SK-N-SH (cell line): ENCODE measurements around the gene RAB5B. TPM values are rescaled to one million over a fixed set of nuclear protein-coding genes. Genes with fewer than 3 reads are reported as not detected.

Experiments used
- CTCF ChIA-PET: fragments of 300-600, 350-600 bp; formaldehyde crosslinking; extraction: SDS; loops from one replicate; lab custom pipeline; 2021; lab: Yijun Ruan, JAX
- POLR2A ChIA-PET: fragments of 350-600 bp; sonication (Branson Sonifier 250); formaldehyde crosslinking; extraction: SDS; loops from one replicate; lab custom pipeline; 2020; ENCODE audit warnings: antibody characterized with exemption, inconsistent platforms; lab: Yijun Ruan, JAX
- DNase-seq: peaks from one replicate; pipeline ENCODE4 v3.0.0; 2012
- H2AFZ ChIP-seq: fragments of 200-600 bp; sonication (generic); 2 replicates; pipeline ENCODE4 v1.8.1; 2016; ENCODE audit warnings: antibody characterized with exemption, mild to moderate bottlenecking, low read depth
- H3F3A ChIP-seq: fragments of 200-600 bp; sonication (generic); replicated peaks from 2 replicates; pipeline ENCODE3; 2016; ENCODE audit warnings: antibody characterized with exemption, mild to moderate bottlenecking; ENCODE audit not compliant: insufficient read depth
- H3K27ac ChIP-seq, 2 experiments: fragments of 200-500 bp in 1 of 2; fragments of 200-600 bp in 1 of 2; sonication (Bioruptor generic) in 1 of 2; sonication (generic), shearing (Covaris generic) in 1 of 2; 2 replicates each; pipeline versions ENCODE4 v1.5.1 to v1.6.1; 2014 to 2016; ENCODE audit warnings: low read depth in 2 of 2, inconsistent platforms in 1 of 2, low read length in 1 of 2, mild to moderate bottlenecking in 1 of 2, mixed read lengths in 1 of 2
- H3K27me3 ChIP-seq: fragments of 200-600 bp; sonication (generic), shearing (Covaris generic); 2 replicates; pipeline ENCODE4 v1.6.1; 2016; ENCODE audit warnings: mixed run types; ENCODE audit not compliant: insufficient read depth
- H3K36me3 ChIP-seq, 2 experiments: fragments of 200-500 bp in 1 of 2; fragments of 200-600 bp in 1 of 2; sonication (Bioruptor generic) in 1 of 2; sonication (generic) in 1 of 2; replicated peaks in 1 of 2; 2 replicates each; pipeline versions ENCODE3 to v1.5.1; 2014 to 2016; ENCODE audit warnings: low read length in 1 of 2, mild to moderate bottlenecking in 1 of 2; ENCODE audit not compliant: insufficient read depth in 2 of 2, control insufficient read depth in 1 of 2
- H3K4me1 ChIP-seq, 2 experiments: fragments of 200-500 bp in 1 of 2; fragments of 200-600 bp in 1 of 2; sonication (Bioruptor generic) in 1 of 2; sonication (generic), shearing (Covaris generic) in 1 of 2; 2 replicates each; pipeline versions ENCODE4 v1.5.1 to v1.6.1; 2014 to 2016; ENCODE audit warnings: low read depth in 1 of 2, low read length in 1 of 2, mixed run types in 1 of 2; ENCODE audit not compliant: insufficient read depth in 2 of 2, control insufficient read depth in 1 of 2
- H3K4me2 ChIP-seq: fragments of 200-600 bp; sonication (generic), shearing (Covaris generic); 2 replicates; pipeline ENCODE4 v1.6.1; 2017; ENCODE audit warnings: mixed run types
- H3K4me3 ChIP-seq, 2 experiments: fragments of 200-500 bp in 1 of 2; fragments of 200-600 bp in 1 of 2; sonication (Bioruptor generic) in 1 of 2; sonication (generic), shearing (Covaris generic) in 1 of 2; 2 replicates each; pipeline versions ENCODE4 v1.5.1 to v1.8.1; 2014 to 2016; ENCODE audit warnings: low read depth in 2 of 2, inconsistent platforms in 1 of 2, low read length in 1 of 2, mild to moderate bottlenecking in 1 of 2, mixed read lengths in 1 of 2, moderate library complexity in 1 of 2
- H3K79me2 ChIP-seq: fragments of 200-600 bp; sonication (generic); 2 replicates; pipeline ENCODE4 v1.8.1; 2017; ENCODE audit warnings: mild to moderate bottlenecking; ENCODE audit not compliant: insufficient read depth
- H3K9ac ChIP-seq: fragments of 200-600 bp; sonication (generic); 2 replicates; pipeline ENCODE4 v1.6.1; 2017; ENCODE audit warnings: mixed run types
- H3K9me2 ChIP-seq: fragments of 200-600 bp; sonication (generic); 2 replicates; pipeline ENCODE4 v1.6.1; 2017; ENCODE audit warnings: mixed run types
- H3K9me3 ChIP-seq: fragments of 200-600 bp; sonication (generic); 2 replicates; pipeline ENCODE4 v1.6.1; 2017; ENCODE audit warnings: mixed run types, mild to moderate bottlenecking, moderate library complexity
- H4K20me1 ChIP-seq: fragments of 200-600 bp; sonication (generic); 2 replicates; pipeline ENCODE4 v1.6.1; 2017; ENCODE audit warnings: mild to moderate bottlenecking, mixed run types; ENCODE audit not compliant: insufficient read depth
- CHD2 ChIP-seq: fragments of 150-350 bp; IDR thresholded peaks from 2 replicates; pipeline ENCODE4 v1.6.1; 2018; ENCODE audit warnings: low read length; ENCODE audit not compliant: partially characterized antibody
- ELF1 ChIP-seq: IDR thresholded peaks from 2 replicates; pipeline ENCODE4 v1.4.0; 2012
- FOSL2 ChIP-seq: IDR thresholded peaks from 2 replicates; pipeline ENCODE4 v1.4.0; 2012; ENCODE audit warnings: low read depth, mild to moderate bottlenecking, moderate library complexity, borderline replicate concordance
- FOXM1 ChIP-seq: IDR thresholded peaks from 2 replicates; pipeline ENCODE4 v1.4.0; 2012; ENCODE audit warnings: low read depth, mild to moderate bottlenecking
- MXI1 ChIP-seq: IDR thresholded peaks from 2 replicates; pipeline ENCODE4 v1.6.1; 2012; ENCODE audit warnings: mild to moderate bottlenecking, low read depth, low read length, improper control_type of control experiment
- NRF1 ChIP-seq: IDR thresholded peaks from 2 replicates; pipeline ENCODE4 v1.6.1; 2012; ENCODE audit warnings: low read depth, mild to moderate bottlenecking, low read length
- RCOR1 ChIP-seq: fragments of 150-350 bp; IDR thresholded peaks from 2 replicates; pipeline ENCODE4 v1.6.1; 2017; ENCODE audit warnings: antibody characterized with exemption, low read length
- SIN3A ChIP-seq: IDR thresholded peaks from 2 replicates; pipeline ENCODE4 v1.6.1; 2012; ENCODE audit warnings: low read depth, mild to moderate bottlenecking, low read length, moderate library complexity, borderline replicate concordance
- SMC3 ChIP-seq: IDR thresholded peaks from 2 replicates; pipeline ENCODE4 v1.6.1; 2012; ENCODE audit warnings: low read depth, low read length, improper control_type of control experiment
- TCF12 ChIP-seq: IDR thresholded peaks from 2 replicates; pipeline ENCODE4 v1.4.0; 2012
- WGBS: methylation state at CpG from one replicate; pipeline ENCODE4 v1.1.6; 2017; ENCODE audit warnings: low lambda C conversion rate; 5-methylcytosine and 5-hydroxymethylcytosine counted together
- polyA plus RNA-seq, 3 experiments: library from polyadenylated mRNA; depleted of rRNA; stranded (reverse); fragments of >200 nt; gene quantifications; 2 replicates each; pipeline ENCODE4 v1.2.3, GENCODE V29; 2012
- TF ChIP-seq, protein P1 (sequence below): IDR thresholded peaks from 2 replicates; pipeline ENCODE4 v1.4.0; 2012; ENCODE audit warnings: low read depth
- TF ChIP-seq, protein P2 (sequence below): IDR thresholded peaks from 2 replicates; pipeline ENCODE4 v1.4.0; 2012; ENCODE audit warnings: low read depth, borderline replicate concordance
- TF ChIP-seq, protein P3 (sequence below): IDR thresholded peaks from 2 replicates; pipeline ENCODE4 v1.6.1; 2012; ENCODE audit warnings: mild to moderate bottlenecking, low read depth, low read length, moderate library complexity
- TF ChIP-seq, protein P4 (sequence below): fragments of 150-350 bp; IDR thresholded peaks from 2 replicates; pipeline ENCODE4 v1.6.1; 2016; ENCODE audit warnings: mild to moderate bottlenecking, low read depth, low read length
- TF ChIP-seq, protein P5 (sequence below): IDR thresholded peaks from 2 replicates; pipeline ENCODE4 v1.4.0; 2012; ENCODE audit warnings: low read depth, borderline replicate concordance

Gene RAB5B
- polyA plus RNA-seq, 1 of the 3 experiments (the other 2 are of a cell fraction): 54.0 TPM

DNA sequence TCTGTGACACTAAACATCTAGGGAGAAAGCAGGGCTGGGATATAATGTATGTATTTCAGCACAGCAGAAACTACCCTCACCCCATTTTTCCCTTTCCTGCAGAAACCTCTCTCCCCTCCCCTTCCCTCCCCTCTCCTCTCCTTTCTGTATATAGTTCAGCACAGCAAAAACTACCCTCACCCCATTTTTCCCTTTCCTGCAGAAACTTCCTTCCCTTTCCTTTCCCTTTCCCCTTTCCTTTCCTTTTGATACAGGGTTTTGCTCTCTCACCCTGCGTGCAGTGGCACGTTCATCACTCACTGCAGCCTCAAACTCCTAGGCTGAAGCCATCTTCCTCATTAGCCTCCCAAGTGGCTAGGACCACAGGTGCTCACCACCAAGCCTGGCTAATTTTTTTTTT lies 10.1 kb upstream of the RAB5B start:
- TF ChIP-seq RCOR1: no peak
- TF ChIP-seq CHD2: no peak
- TF ChIP-seq, protein P1, sequence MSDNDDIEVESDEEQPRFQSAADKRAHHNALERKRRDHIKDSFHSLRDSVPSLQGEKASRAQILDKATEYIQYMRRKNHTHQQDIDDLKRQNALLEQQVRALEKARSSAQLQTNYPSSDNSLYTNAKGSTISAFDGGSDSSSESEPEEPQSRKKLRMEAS: no peak
- no peak for TF ChIP-seq TCF12
- TF ChIP-seq, protein P2, sequence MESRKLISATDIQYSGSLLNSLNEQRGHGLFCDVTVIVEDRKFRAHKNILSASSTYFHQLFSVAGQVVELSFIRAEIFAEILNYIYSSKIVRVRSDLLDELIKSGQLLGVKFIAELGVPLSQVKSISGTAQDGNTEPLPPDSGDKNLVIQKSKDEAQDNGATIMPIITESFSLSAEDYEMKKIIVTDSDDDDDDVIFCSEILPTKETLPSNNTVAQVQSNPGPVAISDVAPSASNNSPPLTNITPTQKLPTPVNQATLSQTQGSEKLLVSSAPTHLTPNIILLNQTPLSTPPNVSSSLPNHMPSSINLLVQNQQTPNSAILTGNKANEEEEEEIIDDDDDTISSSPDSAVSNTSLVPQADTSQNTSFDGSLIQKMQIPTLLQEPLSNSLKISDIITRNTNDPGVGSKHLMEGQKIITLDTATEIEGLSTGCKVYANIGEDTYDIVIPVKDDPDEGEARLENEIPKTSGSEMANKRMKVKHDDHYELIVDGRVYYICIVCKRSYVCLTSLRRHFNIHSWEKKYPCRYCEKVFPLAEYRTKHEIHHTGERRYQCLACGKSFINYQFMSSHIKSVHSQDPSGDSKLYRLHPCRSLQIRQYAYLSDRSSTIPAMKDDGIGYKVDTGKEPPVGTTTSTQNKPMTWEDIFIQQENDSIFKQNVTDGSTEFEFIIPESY: no peak
- no peak for TF ChIP-seq ELF1
- TF ChIP-seq, protein P3, sequence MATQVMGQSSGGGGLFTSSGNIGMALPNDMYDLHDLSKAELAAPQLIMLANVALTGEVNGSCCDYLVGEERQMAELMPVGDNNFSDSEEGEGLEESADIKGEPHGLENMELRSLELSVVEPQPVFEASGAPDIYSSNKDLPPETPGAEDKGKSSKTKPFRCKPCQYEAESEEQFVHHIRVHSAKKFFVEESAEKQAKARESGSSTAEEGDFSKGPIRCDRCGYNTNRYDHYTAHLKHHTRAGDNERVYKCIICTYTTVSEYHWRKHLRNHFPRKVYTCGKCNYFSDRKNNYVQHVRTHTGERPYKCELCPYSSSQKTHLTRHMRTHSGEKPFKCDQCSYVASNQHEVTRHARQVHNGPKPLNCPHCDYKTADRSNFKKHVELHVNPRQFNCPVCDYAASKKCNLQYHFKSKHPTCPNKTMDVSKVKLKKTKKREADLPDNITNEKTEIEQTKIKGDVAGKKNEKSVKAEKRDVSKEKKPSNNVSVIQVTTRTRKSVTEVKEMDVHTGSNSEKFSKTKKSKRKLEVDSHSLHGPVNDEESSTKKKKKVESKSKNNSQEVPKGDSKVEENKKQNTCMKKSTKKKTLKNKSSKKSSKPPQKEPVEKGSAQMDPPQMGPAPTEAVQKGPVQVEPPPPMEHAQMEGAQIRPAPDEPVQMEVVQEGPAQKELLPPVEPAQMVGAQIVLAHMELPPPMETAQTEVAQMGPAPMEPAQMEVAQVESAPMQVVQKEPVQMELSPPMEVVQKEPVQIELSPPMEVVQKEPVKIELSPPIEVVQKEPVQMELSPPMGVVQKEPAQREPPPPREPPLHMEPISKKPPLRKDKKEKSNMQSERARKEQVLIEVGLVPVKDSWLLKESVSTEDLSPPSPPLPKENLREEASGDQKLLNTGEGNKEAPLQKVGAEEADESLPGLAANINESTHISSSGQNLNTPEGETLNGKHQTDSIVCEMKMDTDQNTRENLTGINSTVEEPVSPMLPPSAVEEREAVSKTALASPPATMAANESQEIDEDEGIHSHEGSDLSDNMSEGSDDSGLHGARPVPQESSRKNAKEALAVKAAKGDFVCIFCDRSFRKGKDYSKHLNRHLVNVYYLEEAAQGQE: no peak
- TF ChIP-seq SMC3: no peak
- TF ChIP-seq FOSL2: no peak
- TF ChIP-seq NRF1: no peak
- TF ChIP-seq, protein P4, sequence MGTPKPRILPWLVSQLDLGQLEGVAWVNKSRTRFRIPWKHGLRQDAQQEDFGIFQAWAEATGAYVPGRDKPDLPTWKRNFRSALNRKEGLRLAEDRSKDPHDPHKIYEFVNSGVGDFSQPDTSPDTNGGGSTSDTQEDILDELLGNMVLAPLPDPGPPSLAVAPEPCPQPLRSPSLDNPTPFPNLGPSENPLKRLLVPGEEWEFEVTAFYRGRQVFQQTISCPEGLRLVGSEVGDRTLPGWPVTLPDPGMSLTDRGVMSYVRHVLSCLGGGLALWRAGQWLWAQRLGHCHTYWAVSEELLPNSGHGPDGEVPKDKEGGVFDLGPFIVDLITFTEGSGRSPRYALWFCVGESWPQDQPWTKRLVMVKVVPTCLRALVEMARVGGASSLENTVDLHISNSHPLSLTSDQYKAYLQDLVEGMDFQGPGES: no peak
- TF ChIP-seq SIN3A: no peak
- TF ChIP-seq, protein P5, sequence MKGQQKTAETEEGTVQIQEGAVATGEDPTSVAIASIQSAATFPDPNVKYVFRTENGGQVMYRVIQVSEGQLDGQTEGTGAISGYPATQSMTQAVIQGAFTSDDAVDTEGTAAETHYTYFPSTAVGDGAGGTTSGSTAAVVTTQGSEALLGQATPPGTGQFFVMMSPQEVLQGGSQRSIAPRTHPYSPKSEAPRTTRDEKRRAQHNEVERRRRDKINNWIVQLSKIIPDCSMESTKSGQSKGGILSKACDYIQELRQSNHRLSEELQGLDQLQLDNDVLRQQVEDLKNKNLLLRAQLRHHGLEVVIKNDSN: no peak
- no peak for TF ChIP-seq FOXM1
- TF ChIP-seq MXI1: no peak
- peaks cover 8% of the 10 kb centered on the region for H3F3A ChIP-seq
- H3K27ac ChIP-seq: no peak overlapping the region
- H3K79me2 ChIP-seq: peaks cover 20% of the 10 kb centered on the region
- H3K27me3 ChIP-seq: no peaks in the 10 kb centered on the region
- H3K4me2 ChIP-seq: no peak overlapping the region
- no peaks in the 10 kb centered on the region for H4K20me1 ChIP-seq
- WGBS: 88% methylated on average over 2 of the region's 2 CpGs
- POLR2A ChIA-PET: no interaction called here
- no peak for DNase-seq
- no peak overlapping the region for H3K4me3 ChIP-seq
- H2AFZ ChIP-seq: no peak overlapping the region
- H3K9ac ChIP-seq: no peak overlapping the region
- H3K9me3 ChIP-seq: no peaks in the 10 kb centered on the region
- CTCF ChIA-PET: no interaction called here
- no peaks in the 10 kb centered on the region for H3K9me2 ChIP-seq
- peaks cover 14 to 20% of the 10 kb centered on the region in 2 experiments; a peak in 3 of 4 replicates for H3K4me1 ChIP-seq
- H3K36me3 ChIP-seq: peaks cover 0 to 4% of the 10 kb centered on the region in 2 experiments
